ENCODE results near the gene IGLL5. TPM values are rescaled to one million over a fixed set of nuclear protein-coding genes. Genes with fewer than 3 reads are reported as not detected.

Gene IGLL5
- total and polyA plus RNA-seq, 2 donors (not counting 3 experiments of a cell fraction or from before 2014, with no cell fraction given) = not detected

DNA sequence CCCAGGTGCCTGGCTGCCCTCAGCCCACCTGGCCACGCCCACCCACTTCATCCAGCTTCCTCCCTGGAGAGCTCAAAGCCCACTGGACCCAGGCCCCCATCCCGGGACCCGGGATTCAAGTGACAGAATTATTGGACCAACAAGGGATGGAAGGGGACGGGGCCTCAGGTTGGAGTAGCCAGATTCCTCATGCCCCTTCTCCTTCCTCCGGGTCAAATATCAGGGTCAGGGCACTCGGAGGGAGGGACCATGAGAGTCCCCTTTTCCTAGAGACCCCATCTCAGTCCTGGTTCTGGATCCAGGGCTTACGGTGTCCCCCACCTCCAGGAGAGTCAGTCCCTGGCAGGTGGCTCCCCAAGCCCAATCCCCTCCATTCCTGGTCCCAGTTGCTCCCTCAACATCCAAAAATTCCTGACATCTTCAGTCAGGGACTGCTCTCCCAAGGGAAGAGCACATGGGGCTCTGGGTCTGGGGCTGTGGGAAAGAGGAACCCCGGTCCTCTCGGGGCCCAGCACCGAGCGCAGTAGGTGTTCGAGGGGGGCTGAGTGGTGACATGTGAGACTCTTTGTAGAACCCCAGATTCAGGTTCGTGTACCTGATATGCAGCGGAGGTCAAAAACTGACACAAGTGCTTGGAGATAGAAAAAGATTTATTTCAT, 37.7 kb downstream of the IGLL5 start:
- dilution Hi-C loops (cut with MboI; ENCODE audit: extremely low pct_ligation_motif_present, low sequenced_read_pairs) = no loop called here
- intact Hi-C loops (cut with micrococcal nuclease) = no loop called here
- Histone ChIP-seq H3K4me3 (replicated peaks in 1 of 3; ENCODE audit: insufficient read depth in 1 of 3, low read depth in 1 of 3, low read length in 3 of 3) (no peak overlapping the region), H3K79me2 (ENCODE audit: control insufficient read depth, insufficient read depth, low read length) (no peaks in the 10 kb centered on the region), H3K27ac (ENCODE audit: insufficient read depth, low read depth, low read length) (no peak overlapping the region), H3K4me1 (ENCODE audit: control insufficient read depth, extremely low read depth, insufficient read depth, low read length) (no peaks in the 10 kb centered on the region), H3K4me2 (ENCODE audit: insufficient read depth, low read length) (no peak overlapping the region), H3K36me3 (ENCODE audit: control insufficient read depth in 2 of 2, extremely low read depth in 1 of 2, insufficient read depth in 2 of 2, low read length in 2 of 2) (no peaks in the 10 kb centered on the region), H3K27me3 (ENCODE audit: control insufficient read depth in 2 of 2, insufficient read depth in 2 of 2, low read length in 2 of 2) (no peaks in the 10 kb centered on the region), H2AFZ (ENCODE audit: low read depth, low read length) (no peak overlapping the region), H3K9me3 (replicated peaks; ENCODE audit: control insufficient read depth, insufficient read depth, low read length) (no peaks in the 10 kb centered on the region), H3K9me1 (replicated peaks; ENCODE audit: control insufficient read depth, extremely low read depth, insufficient read depth, low read length) (no peaks in the 10 kb centered on the region), H4K20me1 (replicated peaks; ENCODE audit: control insufficient read depth, extremely low read depth, insufficient read depth, low read length) (no peaks in the 10 kb centered on the region), H3K9ac (replicated peaks; ENCODE audit: extremely low read depth, insufficient read depth, low read length) (no peak overlapping the region)
- POLR2A ChIA-PET = no interaction called here
- BruUV-seq (replicated peaks) = no TSS peak
- DNase-seq (ENCODE audit: low read depth, low spot score) = no peak
- TF ChIP-seq MYC (IDR thresholded peaks at IDR 0.05; ENCODE audit: low read depth, low read length) = no peak
- TF ChIP-seq, protein P1, sequence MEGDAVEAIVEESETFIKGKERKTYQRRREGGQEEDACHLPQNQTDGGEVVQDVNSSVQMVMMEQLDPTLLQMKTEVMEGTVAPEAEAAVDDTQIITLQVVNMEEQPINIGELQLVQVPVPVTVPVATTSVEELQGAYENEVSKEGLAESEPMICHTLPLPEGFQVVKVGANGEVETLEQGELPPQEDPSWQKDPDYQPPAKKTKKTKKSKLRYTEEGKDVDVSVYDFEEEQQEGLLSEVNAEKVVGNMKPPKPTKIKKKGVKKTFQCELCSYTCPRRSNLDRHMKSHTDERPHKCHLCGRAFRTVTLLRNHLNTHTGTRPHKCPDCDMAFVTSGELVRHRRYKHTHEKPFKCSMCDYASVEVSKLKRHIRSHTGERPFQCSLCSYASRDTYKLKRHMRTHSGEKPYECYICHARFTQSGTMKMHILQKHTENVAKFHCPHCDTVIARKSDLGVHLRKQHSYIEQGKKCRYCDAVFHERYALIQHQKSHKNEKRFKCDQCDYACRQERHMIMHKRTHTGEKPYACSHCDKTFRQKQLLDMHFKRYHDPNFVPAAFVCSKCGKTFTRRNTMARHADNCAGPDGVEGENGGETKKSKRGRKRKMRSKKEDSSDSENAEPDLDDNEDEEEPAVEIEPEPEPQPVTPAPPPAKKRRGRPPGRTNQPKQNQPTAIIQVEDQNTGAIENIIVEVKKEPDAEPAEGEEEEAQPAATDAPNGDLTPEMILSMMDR (IDR thresholded peaks at IDR 0.05; ENCODE audit: extremely low read depth in 1 of 2, insufficient read depth in 1 of 2, low read depth in 1 of 2, low read length in 2 of 2) = no peak
- TF ChIP-seq MAX (IDR thresholded peaks at IDR 0.05; ENCODE audit: insufficient read depth, insufficient read length) = no peak
- no peak for TF ChIP-seq FOS (IDR thresholded peaks at IDR 0.05; ENCODE audit: borderline replicate concordance, insufficient read depth, low read length)
- TF ChIP-seq POLR2A (IDR thresholded peaks at IDR 0.05; ENCODE audit: low read depth, low read length) = no peak
- TF ChIP-seq EZH2 (IDR thresholded peaks at IDR 0.05; ENCODE audit: borderline replicate concordance, low read depth, low read length, severe bottlenecking) = no peak
- no peak for TF ChIP-seq JUN (IDR thresholded peaks at IDR 0.05; ENCODE audit: borderline replicate concordance, insufficient read depth, insufficient read length, low read depth)
- no peak for TF ChIP-seq POLR2AphosphoS5 (IDR thresholded peaks at IDR 0.05; ENCODE audit: insufficient read depth, low read depth, low read length)
- no peak for TF ChIP-seq GATA2 (IDR thresholded peaks at IDR 0.05; ENCODE audit: insufficient read depth, insufficient read length, low read depth, low read length)
- CTCF ChIA-PET = no interaction called here
- FAIRE-seq = no peak

Data from endothelial cell of umbilical vein (primary cell).